ENCODE results near the gene ZBTB2.

ZBTB2 gene

GRCh38 chr6:151391471-151392413, at the start of gene ZBTB2:
Gene ZBTB2 (minus strand): TSS chr6:151391559. CDS start chr6:151373637, 17,922 bp downstream.
- DNase-seq = peak; percentile 70

DNA sequence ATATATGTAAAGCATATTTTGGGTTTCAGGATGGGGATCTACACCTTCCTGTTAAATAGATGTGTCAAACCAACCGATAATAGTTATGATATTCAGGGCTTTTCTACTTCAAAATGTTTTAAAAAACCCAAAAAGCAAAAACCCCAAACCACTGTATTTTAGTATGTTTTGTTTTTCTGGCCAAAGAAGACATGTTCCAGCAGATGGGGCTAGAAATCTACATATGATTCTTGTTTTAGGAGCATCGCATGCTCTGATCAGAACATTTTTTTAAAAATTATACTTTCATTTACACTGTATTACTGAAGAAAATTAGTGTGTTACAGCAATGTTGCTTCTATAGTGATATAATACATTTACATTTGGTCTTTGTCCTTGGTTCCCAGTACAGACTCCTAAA, 49.6 kb upstream of the ZBTB2 start:
- DNase-seq = no peak

DNA sequence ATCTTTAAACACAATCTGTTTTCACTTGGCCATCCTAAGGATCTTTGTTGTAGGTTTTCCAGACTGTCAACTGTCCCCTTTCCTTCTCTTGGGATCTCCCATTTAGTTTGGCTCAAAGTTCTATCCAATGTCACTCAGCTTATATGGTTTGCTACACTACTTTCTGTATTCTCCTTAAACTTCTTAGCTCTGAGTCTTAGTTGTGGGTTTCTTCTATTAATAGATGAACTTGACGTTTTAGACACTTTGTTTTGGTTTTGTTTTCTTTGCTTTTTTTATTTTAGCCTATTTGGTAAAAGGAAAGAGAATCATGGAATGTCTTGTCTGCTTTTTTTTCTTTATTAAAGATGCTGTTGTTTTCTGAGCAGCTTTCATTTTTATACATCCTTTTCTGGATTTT, 49.1 kb upstream of the ZBTB2 start:
- DNase-seq = no peak

GRCh38 chr6:151437401-151437800, 46.0 kb upstream of the ZBTB2 start:
- no peak for DNase-seq

- no peak for DNase-seq
Observed at GRCh38 chr6:151436802-151437201, 45.4 kb upstream of the ZBTB2 start.

DNA sequence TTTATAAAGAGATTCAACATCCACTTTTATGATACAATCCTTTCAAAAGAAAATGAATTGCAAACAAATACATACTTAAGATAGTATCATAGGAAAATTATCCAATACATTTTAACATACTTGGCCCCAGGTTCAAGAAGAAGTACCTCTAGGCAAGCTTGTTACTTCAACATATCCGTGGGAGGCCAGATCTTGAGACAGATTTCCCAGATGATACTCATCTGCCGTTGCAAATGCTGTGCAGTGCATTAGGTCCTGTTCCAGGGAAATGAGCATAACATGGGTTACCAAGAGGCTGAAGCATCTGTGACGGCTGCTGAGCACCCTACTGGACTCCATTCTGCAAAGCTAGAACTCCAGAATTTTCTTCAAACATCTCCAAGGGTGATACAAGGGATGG, 44.9 kb upstream of the ZBTB2 start:
- DNase-seq = no peak

DNA sequence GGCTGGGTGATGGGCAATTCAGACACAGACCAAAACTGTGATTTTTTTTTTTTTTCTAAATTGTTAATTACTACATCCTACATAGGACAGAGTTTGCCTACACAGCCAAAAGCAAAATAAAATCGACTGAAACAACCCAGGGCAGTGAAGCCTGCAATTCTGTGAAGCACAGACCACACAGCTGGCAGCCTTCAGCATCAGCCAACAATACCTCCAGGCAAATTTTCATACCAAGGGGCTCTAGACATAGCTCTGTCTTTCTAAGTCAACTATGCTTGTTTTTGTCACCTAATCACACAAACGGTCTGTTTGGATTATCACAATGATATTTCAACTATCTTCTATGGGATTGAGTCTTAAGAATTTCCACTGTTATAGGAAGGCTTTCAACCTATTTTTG, 43.0 kb upstream of the ZBTB2 start:
- DNase-seq = no peak

- no peak for DNase-seq
Observed at GRCh38 chr6:151432651-151433050, 41.3 kb upstream of the ZBTB2 start.

GRCh38 chr6:151431337-151431736, 40.0 kb upstream of the ZBTB2 start:
- DNase-seq = no peak

- no peak for DNase-seq
Observed at GRCh38 chr6:151430886-151431285, 39.5 kb upstream of the ZBTB2 start.

DNA sequence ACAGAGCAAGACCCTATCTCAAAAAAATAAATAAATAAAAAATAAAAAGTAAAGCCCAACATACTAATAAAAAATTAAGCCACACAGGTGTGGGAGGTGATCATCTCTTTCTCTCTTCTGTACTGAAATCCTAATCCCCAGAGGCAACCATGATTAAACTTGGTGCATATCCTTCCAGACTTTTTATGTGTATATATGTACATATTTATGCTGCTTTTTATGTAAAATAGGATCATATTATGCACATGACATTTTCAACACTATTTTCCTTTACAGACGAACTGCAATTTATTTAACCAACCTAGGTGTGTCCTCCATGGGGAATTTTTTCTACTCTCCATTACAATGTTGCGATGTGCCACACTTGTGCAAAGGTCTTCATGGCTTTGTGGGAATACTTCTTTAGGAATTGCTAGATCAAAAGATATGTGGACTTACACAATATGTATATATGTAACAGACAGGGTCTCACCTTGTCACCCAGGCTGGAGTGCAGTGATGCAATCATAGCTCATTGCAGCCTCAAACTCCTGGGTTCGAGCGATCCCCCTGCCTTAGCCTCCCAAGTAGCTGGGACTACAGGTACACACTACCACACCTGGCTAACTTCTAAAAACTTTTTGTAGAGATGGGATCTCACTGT, 36.9 kb upstream of the ZBTB2 start:
- no peak for DNase-seq

DNA sequence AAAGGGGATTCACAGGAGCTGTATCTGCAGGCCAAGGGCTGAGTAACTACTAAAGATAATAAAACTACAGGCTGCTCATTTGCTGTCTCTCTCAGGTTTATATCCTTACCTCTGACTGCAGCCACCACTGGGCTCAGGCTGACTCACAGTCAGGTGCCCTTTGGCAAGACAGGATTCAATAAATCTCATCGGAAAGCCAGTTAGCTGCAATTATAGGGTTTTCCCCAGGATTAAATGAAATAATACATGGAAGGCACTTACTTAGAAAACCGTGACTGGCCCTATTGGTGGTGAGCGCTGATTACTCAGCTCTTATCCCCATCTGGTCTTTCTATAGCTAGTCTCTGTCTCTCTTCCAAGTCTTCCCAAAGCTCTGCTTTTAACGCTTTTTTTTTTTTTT, 34.2 kb upstream of the ZBTB2 start:
- no peak for DNase-seq

GRCh38 chr6:151422981-151423380, 31.6 kb upstream of the ZBTB2 start:
- DNase-seq = no peak

DNA sequence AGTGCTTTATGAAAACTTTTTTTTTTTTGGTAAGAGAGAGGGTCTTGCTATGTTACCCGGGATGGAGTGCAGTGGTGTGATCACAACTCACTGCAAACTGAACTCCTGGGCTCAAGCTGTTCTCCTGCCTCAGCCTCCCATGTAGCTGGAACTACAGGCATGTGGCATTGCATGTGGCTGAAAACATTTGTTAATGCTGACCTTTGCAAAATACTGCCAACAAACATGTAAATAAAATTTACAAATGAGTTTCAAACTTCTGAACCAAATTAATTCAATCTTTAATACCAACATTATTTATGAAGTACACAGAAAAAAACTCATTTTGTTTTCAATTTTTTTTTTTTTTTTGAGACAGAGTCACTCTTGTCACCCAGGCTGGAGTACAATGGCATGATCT, 26.1 kb upstream of the ZBTB2 start:
- no peak for DNase-seq

DNA sequence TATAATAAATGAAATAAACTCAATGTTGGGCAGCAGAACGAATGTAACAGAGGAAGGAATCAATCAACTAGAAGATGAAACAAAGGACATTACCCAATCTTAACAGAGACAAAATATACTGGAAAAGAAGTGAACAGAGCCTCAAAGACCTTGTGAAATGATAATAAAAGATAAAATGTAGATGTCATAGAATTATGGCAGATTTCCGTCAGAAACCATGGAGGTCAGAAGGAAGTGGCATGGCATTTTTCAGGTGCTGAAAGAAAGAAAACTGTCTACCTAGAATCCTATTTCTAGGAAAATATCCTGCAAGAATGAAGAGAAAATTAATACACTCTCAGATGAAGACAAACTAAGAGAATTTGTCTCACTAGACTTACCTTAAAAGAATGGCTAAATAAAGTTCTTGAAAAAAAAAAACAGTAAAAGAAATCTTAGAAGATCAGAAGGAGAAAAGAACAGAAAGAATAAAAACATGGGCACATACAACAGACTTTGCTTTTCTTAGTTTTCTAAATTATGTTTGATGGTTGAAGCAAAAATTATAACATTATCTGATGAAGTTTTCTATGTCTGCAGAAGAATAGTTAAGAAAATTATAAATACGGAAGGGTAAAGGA, 23.4 kb upstream of the ZBTB2 start:
- DNase-seq = no peak

GRCh38 chr6:151413372-151414145, 22.2 kb upstream of the ZBTB2 start:
- no peak for DNase-seq

DNA sequence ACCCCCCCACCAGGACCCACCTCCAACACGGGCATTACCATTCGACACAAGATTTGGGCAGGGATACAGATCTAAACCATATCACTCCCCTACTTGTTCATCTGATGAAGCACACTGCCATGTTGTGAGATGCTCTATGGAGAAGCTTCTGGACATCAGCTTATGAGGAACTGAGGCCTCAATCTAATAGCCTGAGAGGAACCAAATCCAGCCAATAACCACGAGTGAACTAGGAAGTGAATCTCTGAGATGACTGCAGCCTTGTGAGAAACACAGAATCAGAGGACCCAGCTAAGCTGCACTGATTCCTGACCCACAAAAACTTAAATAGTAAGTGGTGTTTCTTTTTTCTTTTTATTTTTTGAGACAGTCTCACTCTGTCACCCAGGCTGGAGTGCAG, 21.6 kb upstream of the ZBTB2 start:
- no peak for DNase-seq

- DNase-seq = no peak
Observed at GRCh38 chr6:151409679-151410078, 18.3 kb upstream of the ZBTB2 start.

DNA sequence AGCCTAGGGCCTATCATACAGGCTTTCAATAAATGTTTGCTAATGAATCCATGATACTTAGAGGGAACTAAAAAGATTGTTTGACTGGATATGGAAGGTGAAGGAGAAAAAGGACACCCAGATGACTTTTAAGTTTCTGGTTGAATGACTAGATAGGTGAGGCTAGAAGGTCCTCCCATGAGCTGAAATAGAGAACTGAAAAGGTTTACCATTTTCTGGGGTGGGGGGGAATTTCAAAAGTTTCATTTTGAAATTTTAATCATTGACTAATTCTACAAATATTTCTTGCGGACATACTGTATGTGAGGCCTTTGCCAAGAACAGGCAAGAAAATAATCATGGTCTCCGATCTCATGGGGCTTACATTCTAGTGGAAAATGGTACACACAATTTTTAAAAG, 17.9 kb upstream of the ZBTB2 start:
- DNase-seq = no peak

DNA sequence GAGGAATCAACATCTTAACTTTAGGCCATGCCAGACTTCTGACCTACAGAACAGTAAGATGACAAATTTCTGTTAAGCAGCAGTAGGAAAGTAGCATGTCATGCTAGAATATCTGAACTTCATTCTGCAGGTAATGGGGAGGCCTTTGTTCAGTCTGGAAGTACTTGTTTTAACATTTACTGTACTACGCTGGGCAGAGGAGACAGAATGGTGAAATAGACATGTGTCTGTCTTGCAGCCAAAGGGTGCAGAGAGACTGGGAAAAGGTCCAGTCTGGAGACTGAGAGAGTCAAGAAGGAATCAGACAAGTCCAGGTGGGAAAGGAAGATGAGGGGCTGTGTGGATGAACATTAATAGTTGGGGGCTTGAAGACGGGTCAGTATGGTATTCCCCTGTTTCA, 17.5 kb upstream of the ZBTB2 start:
- no peak for DNase-seq

GRCh38 chr6:151403919-151404308, 12.6 kb upstream of the ZBTB2 start:
- no peak for DNase-seq

- DNase-seq = no peak
Observed at GRCh38 chr6:151402228-151402627, 10.9 kb upstream of the ZBTB2 start.

- no peak for DNase-seq
Observed at GRCh38 chr6:151400473-151400872, 9.1 kb upstream of the ZBTB2 start.
